ENCODE results near the gene RPA3. TPM values are rescaled to one million over a fixed set of nuclear protein-coding genes. Genes with fewer than 3 reads are reported as not detected.

The RPA3 gene
- total RNA-seq, 1 experiment from 2014 or later, result 87.5 TPM

GRCh38 chr7:7688310-7688709 is 30.1 kb downstream of the RPA3 start:
- H3K27ac ChIP-seq (ENCODE audit: low read depth, low read length), result no peak overlapping the region
- no peak overlapping the region for H2AFZ ChIP-seq (ENCODE audit: low read depth, low read length, poor library complexity, severe bottlenecking)
- no peak for TF ChIP-seq JUND (IDR thresholded peaks at IDR 0.05)
- ChIA-PET RAD21 (ENCODE audit: low non-redundant PET in 1 of 2, low total read pairs in 2 of 2, uncharacterized antibody in 2 of 2, unreplicated experiment in 2 of 2) (no interaction called here), CTCF (no interaction called here), POLR2A (interaction anchor here (1.2 kb wide), 1 partner anchor 8 kb away, joined by 4 read pairs; no protein-coding TSS in a partner anchor)
- DNase-seq (ENCODE audit: low read depth, low spot score) (no peak), ATAC-seq (no peak)
- H3K4me3 ChIP-seq (replicated peaks in 1 of 2; ENCODE audit: low read depth in 1 of 2, low read length in 2 of 2), result no peak overlapping the region
- H3K9me2 ChIP-seq (ENCODE audit: insufficient read depth), result no peaks in the 10 kb centered on the region
- H3K27me3 ChIP-seq (ENCODE audit: insufficient read depth, low read length), result no peaks in the 10 kb centered on the region
- H4K20me1 ChIP-seq (ENCODE audit: insufficient read depth), result no peaks in the 10 kb centered on the region
- intact Hi-C loops (cut with micrococcal nuclease), result loop anchor here (10.0 kb wide), 1 partner anchor 346 kb away; no protein-coding TSS in a partner anchor
- no peaks in the 10 kb centered on the region for H3K36me3 ChIP-seq (ENCODE audit: control insufficient read depth in 1 of 2, insufficient read depth in 2 of 2, low read length in 2 of 2)
- H3K9me3 ChIP-seq (ENCODE audit: control insufficient read depth in 1 of 2, insufficient read depth in 1 of 2, low read depth in 1 of 2, low read length in 2 of 2), result no peaks in the 10 kb centered on the region
- no TSS peak for BruUV-seq (replicated peaks)
- no peak overlapping the region for H3K4me2 ChIP-seq (ENCODE audit: low read length)
- peaks cover 0 to 2% of the 10 kb centered on the region in 2 experiments; a peak in 2 of 4 replicates for H3K4me1 ChIP-seq (ENCODE audit: control insufficient read depth in 1 of 2, insufficient read depth in 2 of 2, low read length in 2 of 2)
- H3K79me2 ChIP-seq (ENCODE audit: insufficient read depth, low read length), result no peaks in the 10 kb centered on the region
- no peak overlapping the region for H3K9ac ChIP-seq (ENCODE audit: low read length)

DNA sequence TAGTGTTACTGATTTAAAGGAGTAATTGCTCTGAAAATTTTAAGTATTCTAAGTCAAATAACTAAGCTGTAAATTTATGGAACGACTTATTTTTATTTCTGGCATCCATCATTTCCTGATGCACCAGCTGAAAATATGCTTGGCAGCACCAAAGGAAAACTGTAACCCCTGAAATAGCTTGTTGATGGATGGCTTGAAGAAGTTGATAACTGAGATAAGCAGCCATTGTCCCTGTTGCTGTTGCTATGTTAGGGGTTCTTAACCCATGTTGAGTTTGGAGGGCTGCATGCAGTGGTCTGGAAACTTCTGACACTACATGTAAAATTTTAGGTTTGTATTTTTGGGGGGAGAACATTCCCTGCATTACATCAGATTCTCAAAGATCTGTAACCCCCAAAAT is 30.6 kb downstream of the RPA3 start:
- TF ChIP-seq SRF (IDR thresholded peaks at IDR 0.05; ENCODE audit: low read depth), result no peak
- TF ChIP-seq TCF7L2 (IDR thresholded peaks at IDR 0.05; ENCODE audit: borderline replicate concordance, extremely low read depth, insufficient read depth, insufficient read length), result no peak
- TF ChIP-seq ZFX (IDR thresholded peaks at IDR 0.05), result no peak
- TF ChIP-seq ZBTB33 (IDR thresholded peaks at IDR 0.05; ENCODE audit: extremely low read depth, insufficient replicate concordance, low read length), result no peak
- no peak for TF ChIP-seq CBX3 (IDR thresholded peaks at IDR 0.05; ENCODE audit: low read depth)
- TF ChIP-seq FOSL1 (IDR thresholded peaks at IDR 0.05; ENCODE audit: low read depth), result no peak
- TF ChIP-seq EZH2phosphoT487 (IDR thresholded peaks at IDR 0.05; ENCODE audit: borderline replicate concordance), result no peak
- TF ChIP-seq YY1 (IDR thresholded peaks at IDR 0.05; ENCODE audit: extremely low read depth, insufficient replicate concordance, low read depth, low read length), result no peak
- TF ChIP-seq MAX (IDR thresholded peaks at IDR 0.05), result no peak
- no TSS peak for BruUV-seq (replicated peaks)
- ATAC-seq (no peak), DNase-seq (ENCODE audit: low read depth, low spot score) (no peak)
- no peak overlapping the region for H3K4me2 ChIP-seq (ENCODE audit: low read length)
- H3K36me3 ChIP-seq (ENCODE audit: control insufficient read depth in 1 of 2, insufficient read depth in 2 of 2, low read length in 2 of 2), result no peaks in the 10 kb centered on the region
- no peak overlapping the region for H3K27ac ChIP-seq (ENCODE audit: low read depth, low read length)
- H3K79me2 ChIP-seq (ENCODE audit: insufficient read depth, low read length), result no peaks in the 10 kb centered on the region
- intact Hi-C loops (cut with micrococcal nuclease), result loop anchor here (10.0 kb wide), 1 partner anchor 347 kb away; no protein-coding TSS in a partner anchor
- H4K20me1 ChIP-seq (ENCODE audit: insufficient read depth), result no peaks in the 10 kb centered on the region
- CTCF ChIA-PET, result no interaction called here
- H3K27me3 ChIP-seq (ENCODE audit: insufficient read depth, low read length), result no peaks in the 10 kb centered on the region
- H2AFZ ChIP-seq (ENCODE audit: low read depth, low read length, poor library complexity, severe bottlenecking), result no peak overlapping the region
- H3K4me1 ChIP-seq (ENCODE audit: control insufficient read depth in 1 of 2, insufficient read depth in 2 of 2, low read length in 2 of 2), result no peaks in the 10 kb centered on the region
- RAD21 ChIA-PET (ENCODE audit: low non-redundant PET in 1 of 2, low total read pairs in 2 of 2, uncharacterized antibody in 2 of 2, unreplicated experiment in 2 of 2), result no interaction called here
- POLR2A ChIA-PET, result interaction anchor here (1.2 kb wide), 1 partner anchor 9 kb away, joined by 4 read pairs; no protein-coding TSS in a partner anchor
- H3K9ac ChIP-seq (ENCODE audit: low read length), result no peak overlapping the region
- H3K4me3 ChIP-seq (replicated peaks in 1 of 2; ENCODE audit: low read depth in 1 of 2, low read length in 2 of 2), result no peak overlapping the region
- H3K9me2 ChIP-seq (ENCODE audit: insufficient read depth), result no peaks in the 10 kb centered on the region
- H3K9me3 ChIP-seq (ENCODE audit: control insufficient read depth in 1 of 2, insufficient read depth in 1 of 2, low read depth in 1 of 2, low read length in 2 of 2), result no peaks in the 10 kb centered on the region

All from HCT116 (cell line).